Kidney (tissue), 22 donors: ENCODE measurements around the gene CELSR2. TPM values are rescaled to one million over a fixed set of nuclear protein-coding genes. Genes with fewer than 3 reads are reported as not detected.
A peak's percentile ranks its signal among the peaks of the same experiment; 100 is the strongest.

Source experiments
- DNase-seq, 5 donors: peaks; one replicate each; pipeline ENCODE4 v3.0.0-alpha.2; 2013 to 2020
- FAIRE-seq: peaks from 2 replicates; lab custom pipeline; 2012; peaks lifted over from hg19 to GRCh38; lab: Jason Lieb, UNC
- H3K27ac ChIP-seq, 2 donors: one replicate each; pipeline ENCODE4 v1.7.0; 2013; ENCODE audit warnings: low read depth in 2 of 2, low read length in 2 of 2, inconsistent platforms in 1 of 2
- H3K27me3 ChIP-seq: one replicate; pipeline ENCODE4 v1.7.1; 2013; ENCODE audit warnings: low read length, inconsistent platforms; ENCODE audit not compliant: control insufficient read depth, insufficient read depth
- H3K36me3 ChIP-seq, 3 donors: one replicate each; pipeline versions ENCODE4 v1.7.0 to v1.7.1; 2013; ENCODE audit warnings: low read length in 3 of 3, control low read depth in 1 of 3, inconsistent platforms in 1 of 3; ENCODE audit not compliant: insufficient read depth in 3 of 3, control insufficient read depth in 2 of 3
- H3K4me1 ChIP-seq, 3 donors: one replicate each; pipeline versions ENCODE4 v1.7.0 to v1.7.1; 2013; ENCODE audit warnings: low read length in 3 of 3, inconsistent platforms in 1 of 3, low read depth in 1 of 3; ENCODE audit not compliant: control insufficient read depth in 2 of 3, insufficient read depth in 2 of 3
- H3K4me3 ChIP-seq, 3 donors: one replicate each; pipeline versions ENCODE4 v1.7.0 to v1.8.1; 2013; ENCODE audit warnings: low read length in 3 of 3, control low read depth in 1 of 3, inconsistent platforms in 1 of 3
- H3K9ac ChIP-seq, 3 donors: one replicate each; pipeline versions ENCODE4 v1.7.0 to v1.7.1; 2013; ENCODE audit warnings: low read length in 3 of 3, control low read depth in 1 of 3, inconsistent platforms in 1 of 3
- H3K9me3 ChIP-seq, 3 donors: one replicate each; pipeline versions ENCODE4 v1.7.0 to v1.7.1; 2013; ENCODE audit warnings: low read length in 3 of 3, control low read depth in 1 of 3, inconsistent platforms in 1 of 3; ENCODE audit not compliant: control insufficient read depth in 2 of 3, insufficient read depth in 1 of 3
- intact Hi-C: fragments of 100-400 bp; cut with DNase I; formaldehyde crosslinking; loops from one replicate; pipeline ENCODE4 v1.11.1; 2022
- long read RNA-seq, 10 donors: library from polyadenylated mRNA in 1 of 10; unstranded in 1 of 10; transcript quantifications; one replicate each; pipeline ENCODE4 v2.0.0 and lab custom pipeline, GENCODE V29; 2021 to 2026
- polyA plus RNA-seq: library from polyadenylated mRNA; stranded (reverse); fragments of 350-450 nt; fragmentation: Illumina TruSeq; extraction: RNeasy Lipid Tissue Mini Kit (QIAGEN cat#74804); gene quantifications from one replicate; pipeline ENCODE4 v1.2.3, GENCODE V29; 2014; ENCODE audit warnings: low read depth, low replicate concordance; ENCODE audit not compliant: insufficient read depth
- total RNA-seq: library from RNA; stranded (reverse); fragmentation: NEBNext Ultra II Directional; extraction: Animal tissue kit (Norgen Biotek cat#: 25700); gene quantifications from one replicate; pipeline ENCODE4 v1.2.1, GENCODE V29; 2021
- TF ChIP-seq, protein P1 (sequence below): IDR thresholded peaks from 3 replicates; pipeline ENCODE4 v1.5.1; 2012; ENCODE audit warnings: mild to moderate bottlenecking, moderate library complexity, borderline replicate concordance; ENCODE audit not compliant: insufficient read depth; ENCODE audit errors: extremely low read depth
- donor health status: control.
- donor health status: control.
- donor health status: control.
- donor health status: control.
- donor health status: control.
- donor health status: DM: yes; HTN: yes; CAD: no.
- donor health status: Normal renal cell carcinoma (clear cell type).

Gene CELSR2
- total RNA-seq (65.6 TPM), polyA plus RNA-seq (10.6 TPM)
- long read RNA-seq, donor 1, partial matches to known transcripts, result 11 of 11 reads
- long read RNA-seq, donor 1, other reads (novel, unspliced or antisense), result 0 of 11 reads
- long read RNA-seq, donor 2, result 0 reads
- long read RNA-seq, donor 3, partial matches to known transcripts, result 6 of 6 reads
- long read RNA-seq, donor 3, other reads (novel, unspliced or antisense), result 0 of 6 reads
- long read RNA-seq, donor 4, result 0 reads
- long read RNA-seq, donor 5, partial matches to known transcripts, result 0 of 1 reads
- long read RNA-seq, donor 5, other reads (novel, unspliced or antisense), result 0 of 1 reads
- long read RNA-seq, donor 6, result 0 reads
- long read RNA-seq, donor 7, partial matches to known transcripts, result 22 of 26 reads
- long read RNA-seq, donor 7, other reads (novel, unspliced or antisense), result 4 of 26 reads
- long read RNA-seq, donor 8, result 0 reads
- long read RNA-seq, donor 9, partial matches to known transcripts, result 7 of 7 reads
- long read RNA-seq, donor 9, other reads (novel, unspliced or antisense), result 0 of 7 reads
- long read RNA-seq, donor 10, result 0 reads

GRCh38 chr1:109248797-109249629, at the start of gene CELSR2:
CELSR2 (plus strand) TSS chr1:109249539; CDS start chr1:109250080, 541 bp downstream.
- Histone ChIP-seq H3K4me3 (peak within 1 kb of the TSS; percentile 26 to 47 (median 29)), H3K9me3 (no peaks in the 10 kb centered on the region), H3K27ac (no peak within 1 kb of the TSS), H3K36me3 (no peaks in the 10 kb centered on the region), H3K4me1 (peaks cover 0 to 18% (median 9%) of the 10 kb centered on the region in 3 donors), H3K9ac (peak within 1 kb of the TSS in 1 of 3 donors; percentile 12), H3K27me3 (no peaks in the 10 kb centered on the region)
- peak; percentile 80 to 92 (median 87) for DNase-seq
- TF ChIP-seq, protein P1, sequence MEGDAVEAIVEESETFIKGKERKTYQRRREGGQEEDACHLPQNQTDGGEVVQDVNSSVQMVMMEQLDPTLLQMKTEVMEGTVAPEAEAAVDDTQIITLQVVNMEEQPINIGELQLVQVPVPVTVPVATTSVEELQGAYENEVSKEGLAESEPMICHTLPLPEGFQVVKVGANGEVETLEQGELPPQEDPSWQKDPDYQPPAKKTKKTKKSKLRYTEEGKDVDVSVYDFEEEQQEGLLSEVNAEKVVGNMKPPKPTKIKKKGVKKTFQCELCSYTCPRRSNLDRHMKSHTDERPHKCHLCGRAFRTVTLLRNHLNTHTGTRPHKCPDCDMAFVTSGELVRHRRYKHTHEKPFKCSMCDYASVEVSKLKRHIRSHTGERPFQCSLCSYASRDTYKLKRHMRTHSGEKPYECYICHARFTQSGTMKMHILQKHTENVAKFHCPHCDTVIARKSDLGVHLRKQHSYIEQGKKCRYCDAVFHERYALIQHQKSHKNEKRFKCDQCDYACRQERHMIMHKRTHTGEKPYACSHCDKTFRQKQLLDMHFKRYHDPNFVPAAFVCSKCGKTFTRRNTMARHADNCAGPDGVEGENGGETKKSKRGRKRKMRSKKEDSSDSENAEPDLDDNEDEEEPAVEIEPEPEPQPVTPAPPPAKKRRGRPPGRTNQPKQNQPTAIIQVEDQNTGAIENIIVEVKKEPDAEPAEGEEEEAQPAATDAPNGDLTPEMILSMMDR, result no peak
- FAIRE-seq, result no peak
- intact Hi-C loops, result no loop called here

GRCh38 chr1:109199710-109200109, 49.6 kb upstream of the CELSR2 start:
- H3K4me1 ChIP-seq, result no peaks in the 10 kb centered on the region
- no peaks in the 10 kb centered on the region for H3K36me3 ChIP-seq
- H3K9me3 ChIP-seq, result no peaks in the 10 kb centered on the region
- H3K27ac ChIP-seq, result no peak overlapping the region
- no peak for DNase-seq
- H3K4me3 ChIP-seq, result no peak overlapping the region
- FAIRE-seq, result no peak
- no peaks in the 10 kb centered on the region for H3K27me3 ChIP-seq
- TF ChIP-seq, protein P1, result no peak
- intact Hi-C loops, result no loop called here
- no peak overlapping the region for H3K9ac ChIP-seq

GRCh38 chr1:109201123-109201703, 48.1 kb upstream of the CELSR2 start:
- H3K4me3 ChIP-seq, result no peak overlapping the region
- no peak overlapping the region for H3K27ac ChIP-seq
- DNase-seq (peak in 1 of 5 donors; percentile 52), FAIRE-seq (no peak)
- TF ChIP-seq, protein P1, result peak; percentile 40
- H3K9ac ChIP-seq, result no peak overlapping the region
- no peaks in the 10 kb centered on the region for H3K27me3 ChIP-seq
- no peaks in the 10 kb centered on the region for H3K36me3 ChIP-seq
- no peaks in the 10 kb centered on the region for H3K4me1 ChIP-seq
- intact Hi-C loops, result no loop called here
- H3K9me3 ChIP-seq, result no peaks in the 10 kb centered on the region
